HL-60 (cell line): ENCODE results near the gene GLRA1.

Source experiments
- GABPA ChIP-seq: IDR thresholded peaks from 2 replicates; pipeline ENCODE4 v1.6.1; 2012; ENCODE audit warnings: low read depth
- TF ChIP-seq, protein P1 (sequence below): IDR thresholded peaks from 2 replicates; pipeline ENCODE4 v1.6.1; 2012; ENCODE audit warnings: low read depth; ENCODE audit not compliant: insufficient replicate concordance
- TF ChIP-seq, protein P2 (sequence below): IDR thresholded peaks from one replicate; pipeline ENCODE4 v1.5.1; 2011; ENCODE audit warnings: low read length, control low read depth, inconsistent platforms; ENCODE audit not compliant: insufficient read depth

- TF ChIP-seq, protein P1, sequence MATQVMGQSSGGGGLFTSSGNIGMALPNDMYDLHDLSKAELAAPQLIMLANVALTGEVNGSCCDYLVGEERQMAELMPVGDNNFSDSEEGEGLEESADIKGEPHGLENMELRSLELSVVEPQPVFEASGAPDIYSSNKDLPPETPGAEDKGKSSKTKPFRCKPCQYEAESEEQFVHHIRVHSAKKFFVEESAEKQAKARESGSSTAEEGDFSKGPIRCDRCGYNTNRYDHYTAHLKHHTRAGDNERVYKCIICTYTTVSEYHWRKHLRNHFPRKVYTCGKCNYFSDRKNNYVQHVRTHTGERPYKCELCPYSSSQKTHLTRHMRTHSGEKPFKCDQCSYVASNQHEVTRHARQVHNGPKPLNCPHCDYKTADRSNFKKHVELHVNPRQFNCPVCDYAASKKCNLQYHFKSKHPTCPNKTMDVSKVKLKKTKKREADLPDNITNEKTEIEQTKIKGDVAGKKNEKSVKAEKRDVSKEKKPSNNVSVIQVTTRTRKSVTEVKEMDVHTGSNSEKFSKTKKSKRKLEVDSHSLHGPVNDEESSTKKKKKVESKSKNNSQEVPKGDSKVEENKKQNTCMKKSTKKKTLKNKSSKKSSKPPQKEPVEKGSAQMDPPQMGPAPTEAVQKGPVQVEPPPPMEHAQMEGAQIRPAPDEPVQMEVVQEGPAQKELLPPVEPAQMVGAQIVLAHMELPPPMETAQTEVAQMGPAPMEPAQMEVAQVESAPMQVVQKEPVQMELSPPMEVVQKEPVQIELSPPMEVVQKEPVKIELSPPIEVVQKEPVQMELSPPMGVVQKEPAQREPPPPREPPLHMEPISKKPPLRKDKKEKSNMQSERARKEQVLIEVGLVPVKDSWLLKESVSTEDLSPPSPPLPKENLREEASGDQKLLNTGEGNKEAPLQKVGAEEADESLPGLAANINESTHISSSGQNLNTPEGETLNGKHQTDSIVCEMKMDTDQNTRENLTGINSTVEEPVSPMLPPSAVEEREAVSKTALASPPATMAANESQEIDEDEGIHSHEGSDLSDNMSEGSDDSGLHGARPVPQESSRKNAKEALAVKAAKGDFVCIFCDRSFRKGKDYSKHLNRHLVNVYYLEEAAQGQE, result no peak
- TF ChIP-seq GABPA, result no peak
- TF ChIP-seq, protein P2, sequence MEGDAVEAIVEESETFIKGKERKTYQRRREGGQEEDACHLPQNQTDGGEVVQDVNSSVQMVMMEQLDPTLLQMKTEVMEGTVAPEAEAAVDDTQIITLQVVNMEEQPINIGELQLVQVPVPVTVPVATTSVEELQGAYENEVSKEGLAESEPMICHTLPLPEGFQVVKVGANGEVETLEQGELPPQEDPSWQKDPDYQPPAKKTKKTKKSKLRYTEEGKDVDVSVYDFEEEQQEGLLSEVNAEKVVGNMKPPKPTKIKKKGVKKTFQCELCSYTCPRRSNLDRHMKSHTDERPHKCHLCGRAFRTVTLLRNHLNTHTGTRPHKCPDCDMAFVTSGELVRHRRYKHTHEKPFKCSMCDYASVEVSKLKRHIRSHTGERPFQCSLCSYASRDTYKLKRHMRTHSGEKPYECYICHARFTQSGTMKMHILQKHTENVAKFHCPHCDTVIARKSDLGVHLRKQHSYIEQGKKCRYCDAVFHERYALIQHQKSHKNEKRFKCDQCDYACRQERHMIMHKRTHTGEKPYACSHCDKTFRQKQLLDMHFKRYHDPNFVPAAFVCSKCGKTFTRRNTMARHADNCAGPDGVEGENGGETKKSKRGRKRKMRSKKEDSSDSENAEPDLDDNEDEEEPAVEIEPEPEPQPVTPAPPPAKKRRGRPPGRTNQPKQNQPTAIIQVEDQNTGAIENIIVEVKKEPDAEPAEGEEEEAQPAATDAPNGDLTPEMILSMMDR, result no peak
Measured at GRCh38 chr5:151926188-151926587, 1.5 kb upstream of the GLRA1 start.
